Heart right ventricle (tissue), 16 donors: ENCODE measurements around the gene SLC26A11. TPM values are rescaled to one million over a fixed set of nuclear protein-coding genes. Genes with fewer than 3 reads are reported as not detected.

Source experiments
- ATAC-seq, 8 donors: fragments of 200-7000 bp; cut with Tn5 transposase; one replicate each; pipeline ENCODE4 v1.9.1; 2020; ENCODE audit warnings: mild to moderate bottlenecking in 8 of 8, moderate library complexity in 8 of 8, moderate number of reproducible peaks in 1 of 8
- DNase-seq, 2 donors: peaks; one replicate each; pipeline ENCODE4 v3.0.0-alpha.2; 2020
- H3K27ac ChIP-seq, 10 donors: fragments of 200-600 bp; sonication (generic) in 2 of 10; one replicate each; pipeline versions ENCODE4 v1.5.0 to v1.8.0; 2020 to 2022; ENCODE audit warnings: mild to moderate bottlenecking in 3 of 10
- H3K27me3 ChIP-seq, 7 donors: fragments of 200-600 bp; one replicate each; pipeline ENCODE4 v1.8.0; 2021 to 2022; ENCODE audit warnings: mild to moderate bottlenecking in 2 of 7
- H3K36me3 ChIP-seq, 9 donors: fragments of 200-600 bp; sonication (generic) in 1 of 9; one replicate each; pipeline versions ENCODE4 v1.5.0 to v1.8.0; 2020 to 2022; ENCODE audit warnings: mild to moderate bottlenecking in 2 of 9
- H3K4me1 ChIP-seq, 9 donors: fragments of 200-600 bp; sonication (generic) in 1 of 9; one replicate each; pipeline versions ENCODE4 v1.5.0 to v1.8.0; 2020 to 2022; ENCODE audit warnings: mild to moderate bottlenecking in 4 of 9
- H3K4me3 ChIP-seq, 10 donors: fragments of 200-600 bp; sonication (generic) in 2 of 10; one replicate each; pipeline versions ENCODE4 v1.5.0 to v1.8.0; 2020 to 2022; ENCODE audit warnings: mild to moderate bottlenecking in 7 of 10, moderate library complexity in 2 of 10
- H3K9me3 ChIP-seq, 11 donors: fragments of 200-600 bp in 10 of 11; sonication (generic) in 2 of 11; one replicate each; pipeline versions ENCODE4 v1.5.0 to v1.8.0; 2013 to 2022; ENCODE audit warnings: mild to moderate bottlenecking in 2 of 11, control low read depth in 1 of 11, moderate library complexity in 1 of 11
- CTCF ChIP-seq, 9 donors: fragments of 200-600 bp; sonication (generic) in 2 of 9; IDR thresholded peaks; one replicate each; pipeline versions ENCODE4 v1.5.0 to v1.8.0; 2021 to 2022; ENCODE audit warnings: antibody characterized with exemption in 9 of 9, mild to moderate bottlenecking in 5 of 9, moderate library complexity in 1 of 9
- WGBS, 2 donors: extraction: QIAGEN DNeasy Blood & Tissue Kit; methylation state at CpG; one replicate each; pipeline ENCODE4 v1.1.7; 2013; ENCODE audit warnings: inconsistent platforms in 1 of 2; 5-methylcytosine and 5-hydroxymethylcytosine counted together
- intact Hi-C, 10 donors: fragments of 100-400 bp; cut with DNase I; formaldehyde crosslinking; loops; one replicate each; pipeline versions ENCODE4 v1.11.1 to v1.14.2; 2022
- polyA plus RNA-seq, 2 donors: library from polyadenylated mRNA; stranded (reverse); fragments of 200-250 nt; gene quantifications; one replicate each; pipeline ENCODE4 v1.2.3, GENCODE V29; 2013
- total RNA-seq, 10 donors: library from RNA; stranded (reverse); fragmentation: NEBNext Ultra II Directional in 3 of 10; extraction: Animal tissue kit (Norgen Biotek cat#: 25700) in 3 of 10; gene quantifications; one replicate each; pipeline versions ENCODE4 v1.2.1 to v1.2.4, GENCODE V29; 2021 to 2023
- donor health status: Arrhythmogenic right ventricular cardiomyopathy.
- donor health status: ischemic (EF 13 %, LVEDD 7.1; RV severe dilation, severe dysfunction).
- donor health status: healthy with polysubstance abuse.
- donor health status: DM: no; HTN: yes; CAD: no.
- donor health status: DM: no; HTN: no; CAD: no.
- donor health status: ischemic (EF 25% LVEDD 6.9; RV normal size, moderate dysfunction).
- donor health status: ischemic (EF 25% LVEDD 5.7; RV mildly dilated, moderate dysfunction).
- donor health status: healthy.
- donor health status: DM: yes; HTN: yes; CAD: no.
- donor health status: Ischemic cardiomyopathy.
- donor health status: ischemic (EF 35%, LVEDD 5.7; RV mildly dilated, moderate dysfunction).
- donor health status: nonischemic (EF 11% LVEDD 7.7; RV severe dilation, severe dysfunction).
- donor health status: DM: yes; HTN: yes; CAD: no.
- donor health status: PGD.
- donor health status: ischemic (EF 29% LVEDD 5.4; RV normal size, mild dysfunction).
- donor health status: nonischemic (EF 23%, LVEDD 6.1; RV moderate dilation, normal function).

The SLC26A11 gene
- total and polyA plus RNA-seq, 12 donors: 3.0 to 8.6 (median 5.1) TPM

- ATAC-seq (no peak), DNase-seq (no peak)
- no peak for TF ChIP-seq CTCF (IDR thresholded peaks at IDR 0.05)
- Histone ChIP-seq H3K27me3 (no peaks in the 10 kb centered on the region), H3K9me3 (peaks cover 0 to 17% (median 11%) of the 10 kb centered on the region in 11 donors), H3K4me3 (no peak overlapping the region), H3K36me3 (peaks cover 0 to 75% (median 29%) of the 10 kb centered on the region in 9 donors), H3K27ac (no peak overlapping the region), H3K4me1 (no peaks in the 10 kb centered on the region)
- intact Hi-C loops: loop anchor here in 1 of 10 donors (10.0 kb wide), 1 partner anchor 57 kb away; no protein-coding TSS in a partner anchor
- WGBS, 2 donors: 95 to 96% methylated on average over 11 of the region's 11 CpGs
Observed at GRCh38 chr17:80227666-80228065, 7.4 kb downstream of the SLC26A11 start.

GRCh38 chr17:80228477-80228876 lies 8.2 kb downstream of the SLC26A11 start:
- TF ChIP-seq CTCF (IDR thresholded peaks at IDR 0.05): no peak
- WGBS, 2 donors: 92 to 96% methylated on average over 14 of the region's 14 CpGs
- Histone ChIP-seq H3K4me1 (no peaks in the 10 kb centered on the region), H3K27me3 (no peaks in the 10 kb centered on the region), H3K9me3 (peaks cover 0 to 25% (median 15%) of the 10 kb centered on the region in 11 donors), H3K27ac (no peak overlapping the region), H3K36me3 (peaks cover 0 to 76% (median 37%) of the 10 kb centered on the region in 9 donors), H3K4me3 (no peak overlapping the region)
- intact Hi-C loops: loop anchor here in 1 of 10 donors (10.0 kb wide), 1 partner anchor 56 kb away; no protein-coding TSS in a partner anchor
- ATAC-seq (no peak), DNase-seq (no peak)

GRCh38 chr17:80229011-80229410 lies 8.8 kb downstream of the SLC26A11 start:
- Histone ChIP-seq H3K9me3 (peaks cover 0 to 30% (median 15%) of the 10 kb centered on the region in 11 donors), H3K36me3 (peaks cover 0 to 80% (median 39%) of the 10 kb centered on the region in 9 donors), H3K4me1 (no peaks in the 10 kb centered on the region), H3K27ac (no peak overlapping the region), H3K4me3 (no peak overlapping the region), H3K27me3 (no peaks in the 10 kb centered on the region)
- intact Hi-C loops: loop anchor here in 1 of 10 donors (10.0 kb wide), 1 partner anchor 56 kb away; no protein-coding TSS in a partner anchor
- DNase-seq (no peak), ATAC-seq (no peak)
- TF ChIP-seq CTCF (IDR thresholded peaks at IDR 0.05): no peak
- WGBS, 2 donors: 90 to 95% methylated on average over 4 of the region's 4 CpGs

- H3K27ac ChIP-seq: no peak overlapping the region
- H3K36me3 ChIP-seq: peaks cover 0 to 97% (median 50%) of the 10 kb centered on the region in 9 donors
- DNase-seq (no peak), ATAC-seq (no peak)
- H3K4me1 ChIP-seq: no peaks in the 10 kb centered on the region
- intact Hi-C loops: no loop called here
- H3K9me3 ChIP-seq: peaks cover 0 to 32% (median 15%) of the 10 kb centered on the region in 11 donors
- no peak for TF ChIP-seq CTCF (IDR thresholded peaks at IDR 0.05)
- WGBS, 2 donors: 94 to 96% methylated on average over 1 of the region's 1 CpG
- H3K27me3 ChIP-seq: no peaks in the 10 kb centered on the region
- no peak overlapping the region for H3K4me3 ChIP-seq
Observed at GRCh38 chr17:80232438-80232837, 12.2 kb downstream of the SLC26A11 start.
